Upper lobe of left lung (tissue), 4 donors: ENCODE results near the gene TAF1D.

Experiments used
- CTCF ChIP-seq, 6 experiments: fragments of 450-650 bp in 4 of 6; fragments of 200-600 bp in 2 of 6; sonication (generic) in 2 of 6; IDR thresholded peaks; one replicate each; pipeline ENCODE4 v1.5.1; 2016 to 2019; ENCODE audit warnings: antibody characterized with exemption in 6 of 6
- POLR2A ChIP-seq, 4 donors: fragments of 450-650 bp; IDR thresholded peaks; one replicate each; pipeline ENCODE4 v1.5.1; 2016 to 2017; ENCODE audit warnings: antibody characterized with exemption in 4 of 4, mild to moderate bottlenecking in 2 of 4

- TF ChIP-seq CTCF (IDR thresholded peaks at IDR 0.05) (no peak), POLR2A (IDR thresholded peaks at IDR 0.05) (no peak)
Observed at GRCh38 chr11:93784935-93785360, 43.7 kb upstream of the TAF1D start.
